ENCODE data around the gene RAMP2.
A peak's percentile ranks its signal among the peaks of the same experiment; 100 is the strongest.
"Not testable (repeated sequence)": the region's sequence is repeated elsewhere in the genome, so short reads cannot be mapped to it uniquely, and the experiment has no call there.

Gene RAMP2

GRCh38 chr17:42769964-42770363, 8.9 kb downstream of the RAMP2 start:
- DNase-seq (ENCODE audit: low spot score): not testable (repeated sequence)

GRCh38 chr17:42772945-42773289, 11.9 kb downstream of the RAMP2 start:
- DNase-seq (ENCODE audit: low spot score): no peak

GRCh38 chr17:42773290-42774035, 12.4 kb downstream of the RAMP2 start, which contains the start of gene VPS25:
Gene VPS25 (plus strand): TSS chr17:42773449. CDS start chr17:42773476, 27 bp downstream.
- DNase-seq (ENCODE audit: low spot score): peak; percentile 92

GRCh38 chr17:42774066-42774745, 13.2 kb downstream of the RAMP2 start:
- no peak for DNase-seq (ENCODE audit: low spot score)

- no peak for DNase-seq (ENCODE audit: low spot score)
These were observed 14.6 kb downstream of the RAMP2 start for GRCh38 chr17:42775534-42776098.

- DNase-seq (ENCODE audit: low spot score): no peak
These were observed 17.5 kb downstream of the RAMP2 start for GRCh38 chr17:42778570-42778969.

GRCh38 chr17:42779304-42779935, 18.4 kb downstream of the RAMP2 start:
- no peak for DNase-seq (ENCODE audit: low spot score)

- peak; percentile 69 for DNase-seq (ENCODE audit: low spot score)
These were observed 19.2 kb downstream of the RAMP2 start, which contains the start of gene WNK4 for GRCh38 chr17:42779936-42780850. Gene WNK4 (plus strand): TSS chr17:42780610. CDS start chr17:42780699, 89 bp downstream.

GRCh38 chr17:42780851-42781638, 20.0 kb downstream of the RAMP2 start:
- DNase-seq (ENCODE audit: low spot score): peak; percentile 12

- peak; percentile 22 for DNase-seq (ENCODE audit: low spot score)
These were observed 20.7 kb downstream of the RAMP2 start for GRCh38 chr17:42781639-42782165.

- peak; percentile 37 for DNase-seq (ENCODE audit: low spot score)
These were observed 21.4 kb downstream of the RAMP2 start for GRCh38 chr17:42782166-42783061.

- DNase-seq (ENCODE audit: low spot score): peak; percentile 51
These were observed 22.2 kb downstream of the RAMP2 start for GRCh38 chr17:42783062-42783790.

GRCh38 chr17:42783791-42784138, 22.7 kb downstream of the RAMP2 start:
- DNase-seq (ENCODE audit: low spot score): no peak

GRCh38 chr17:42784409-42784808, 23.4 kb downstream of the RAMP2 start:
- DNase-seq (ENCODE audit: low spot score): no peak

GRCh38 chr17:42784811-42785592, 24.0 kb downstream of the RAMP2 start:
- no peak for DNase-seq (ENCODE audit: low spot score)

- DNase-seq (ENCODE audit: low spot score): no peak
These were observed 26.2 kb downstream of the RAMP2 start for GRCh38 chr17:42787266-42787665.

- DNase-seq (ENCODE audit: low spot score): no peak
These were observed 30.9 kb downstream of the RAMP2 start for GRCh38 chr17:42791948-42792347.

GRCh38 chr17:42792545-42792944, 31.5 kb downstream of the RAMP2 start:
- DNase-seq (ENCODE audit: low spot score): no peak

Measured in AG08395 (cell line).